Activated CD4-positive, alpha-beta T cell treated with anti-CD3 and anti-CD28 coated beads for 24 hours (primary cell): ENCODE data around the gene C8G.
A peak's percentile ranks its signal among the peaks of the same experiment; 100 is the strongest.

Experiments
- DNase-seq, 2 donors: peaks; one replicate each; pipeline ENCODE4 v3.0.0-alpha.2; 2020; ENCODE audit warnings: low read depth in 2 of 2

Gene C8G

DNA sequence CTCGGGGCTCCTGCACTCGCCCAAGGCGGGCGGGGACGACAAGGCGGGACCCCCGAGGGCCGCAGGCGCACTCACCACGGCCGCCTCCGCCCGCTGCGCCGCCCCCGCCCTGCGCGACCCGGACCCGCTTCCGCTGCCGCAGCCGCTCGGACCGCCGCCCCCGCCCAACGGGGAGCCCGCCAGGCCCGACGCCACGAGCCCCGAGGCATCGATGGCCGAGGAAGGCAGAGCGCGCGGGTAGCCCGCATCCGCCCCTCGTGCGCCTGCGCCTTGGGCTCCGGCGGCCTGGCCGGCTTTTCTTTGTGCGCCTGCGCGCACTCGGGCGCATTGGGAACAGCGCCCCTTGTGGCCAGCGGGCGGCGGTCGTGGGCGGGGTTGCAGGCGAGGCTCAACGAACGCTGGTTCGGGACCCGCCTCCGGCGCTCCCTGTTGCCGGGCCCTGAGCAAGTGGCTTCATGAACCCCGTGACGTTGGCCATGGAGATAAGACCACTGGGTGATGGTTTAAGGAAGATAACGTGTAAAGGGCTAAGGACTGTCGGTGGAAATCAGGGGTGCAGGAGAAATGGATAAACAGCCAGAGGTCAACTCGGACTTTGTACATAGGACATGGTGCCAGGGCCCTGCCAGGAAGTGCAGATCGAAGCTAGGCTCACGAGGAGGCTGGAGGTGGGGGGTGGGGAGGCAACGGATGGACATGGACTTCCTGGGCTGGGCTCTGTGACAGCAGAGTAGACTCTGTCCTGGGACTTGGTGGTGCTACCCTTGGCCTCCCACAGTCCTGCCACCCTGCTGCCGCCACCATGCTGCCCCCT lies at the start of gene C8G, which contains the start of gene FBXW5:
Gene C8G, plus strand, starts transcription at position 725 of the 814 bp plus-strand sequence. Its CDS starts 78 bp downstream, at position 803.
Gene FBXW5, minus strand, starts transcription at position 220 of the 814 bp plus-strand sequence. CDS start 655 bp downstream, outside the sequence.
- peak; percentile 88 to 89 for DNase-seq

DNA sequence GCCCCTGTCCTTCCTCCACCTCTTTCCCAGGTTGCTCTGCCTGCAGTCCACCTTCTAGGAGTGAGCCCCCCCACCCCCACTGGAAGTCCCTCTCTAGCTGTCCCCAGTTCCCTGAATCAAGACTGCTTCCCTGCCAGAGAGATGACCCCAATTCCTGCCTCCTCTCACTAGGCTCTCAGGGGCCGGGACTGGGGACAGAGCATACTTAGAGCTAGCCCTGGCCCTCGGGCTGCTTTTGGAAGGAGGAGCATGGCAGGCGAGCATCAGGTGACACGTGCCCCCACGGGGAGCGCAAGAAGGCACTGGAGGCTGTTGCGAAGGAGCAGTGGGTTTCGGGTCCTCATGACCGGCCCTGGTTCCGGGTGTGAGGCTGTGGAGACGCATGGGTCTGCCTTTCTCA lies 49.0 kb upstream of the C8G start:
- DNase-seq: no peak

DNA sequence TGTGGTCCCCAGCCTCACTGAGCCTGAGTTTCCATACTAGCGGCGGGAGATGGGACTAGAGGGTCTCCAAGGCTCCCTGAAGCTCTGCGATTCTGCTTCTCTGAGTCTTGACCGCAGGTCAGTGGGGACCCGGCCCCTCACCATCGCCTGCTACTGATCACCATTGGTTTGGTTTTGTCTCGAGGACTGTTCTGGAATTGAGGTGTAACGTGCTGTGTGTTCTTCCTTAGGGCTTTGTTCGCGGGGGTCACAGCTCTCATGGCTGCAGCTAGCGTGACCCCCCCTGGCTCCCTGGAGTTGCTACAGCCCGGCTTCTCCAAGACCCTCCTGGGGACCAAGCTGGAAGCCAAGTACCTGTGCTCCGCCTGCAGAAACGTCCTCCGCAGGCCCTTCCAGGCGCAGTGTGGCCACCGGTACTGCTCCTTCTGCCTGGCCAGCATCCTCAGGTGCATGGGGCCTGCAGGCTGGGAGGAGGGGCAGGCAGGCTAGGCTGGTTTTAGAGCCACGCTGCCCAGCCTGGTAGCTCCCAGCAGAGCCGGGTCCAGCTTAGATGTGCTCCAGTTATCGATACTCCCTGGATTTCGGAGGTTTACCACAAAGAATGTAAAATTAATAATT lies 46.5 kb upstream of the C8G start:
- no peak for DNase-seq

GRCh38 chr9:136899196-136899595 lies 45.8 kb upstream of the C8G start:
- no peak for DNase-seq

DNA sequence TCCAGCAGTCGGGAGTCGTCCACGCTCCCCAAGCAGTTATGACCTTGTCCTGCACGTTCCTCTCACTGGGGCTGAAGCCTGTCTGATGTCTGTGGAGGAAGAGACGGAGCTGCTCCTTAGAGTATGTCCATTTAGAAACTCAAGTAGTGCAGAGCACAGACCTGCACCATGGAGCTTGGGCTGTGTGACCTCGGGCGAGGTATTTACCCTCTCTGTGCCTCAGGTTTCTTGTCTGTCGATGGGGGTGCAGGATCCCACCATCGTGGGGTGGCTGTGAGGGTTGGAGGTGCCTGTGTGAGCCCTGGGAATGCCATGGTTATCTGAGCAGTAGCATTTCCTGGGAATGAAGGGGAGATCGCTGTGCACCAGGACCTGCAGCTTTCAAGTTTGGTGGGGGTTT lies 44.5 kb upstream of the C8G start:
- DNase-seq: no peak

GRCh38 chr9:136900988-136901515 lies 44.0 kb upstream of the C8G start:
- DNase-seq: no peak

GRCh38 chr9:136901516-136902258 lies 43.4 kb upstream of the C8G start:
- DNase-seq: peak; percentile 66

DNA sequence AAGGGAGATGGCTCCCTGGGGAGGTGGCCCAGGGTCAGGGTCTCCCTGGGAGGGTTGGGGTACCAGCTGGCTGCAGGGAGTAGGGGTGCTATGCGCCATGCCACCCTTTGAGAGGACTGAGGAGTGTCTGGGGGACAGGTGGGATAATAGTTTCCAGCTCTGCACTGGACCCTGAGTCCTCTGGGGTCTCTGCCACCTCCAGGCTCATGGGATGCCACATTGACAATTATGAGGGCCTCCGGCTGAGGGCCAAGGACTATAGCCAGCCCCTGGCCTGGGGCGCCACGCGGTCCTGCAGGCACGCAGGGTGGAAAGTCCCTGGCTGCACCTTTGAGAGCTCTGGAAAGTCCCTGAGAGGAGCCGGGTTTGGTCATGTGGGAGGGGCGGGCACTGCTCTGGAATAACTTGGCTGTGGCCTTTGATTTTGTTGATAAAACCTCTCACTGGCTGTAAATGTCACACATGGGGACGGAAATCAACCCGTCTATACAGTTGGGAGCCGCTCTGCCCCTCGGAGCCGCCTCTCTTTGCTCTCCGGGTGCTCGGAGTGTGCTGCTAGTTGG lies 42.7 kb upstream of the C8G start:
- DNase-seq: peak; percentile 73 to 81

GRCh38 chr9:136903041-136903554 lies 41.9 kb upstream of the C8G start:
- DNase-seq: no peak

DNA sequence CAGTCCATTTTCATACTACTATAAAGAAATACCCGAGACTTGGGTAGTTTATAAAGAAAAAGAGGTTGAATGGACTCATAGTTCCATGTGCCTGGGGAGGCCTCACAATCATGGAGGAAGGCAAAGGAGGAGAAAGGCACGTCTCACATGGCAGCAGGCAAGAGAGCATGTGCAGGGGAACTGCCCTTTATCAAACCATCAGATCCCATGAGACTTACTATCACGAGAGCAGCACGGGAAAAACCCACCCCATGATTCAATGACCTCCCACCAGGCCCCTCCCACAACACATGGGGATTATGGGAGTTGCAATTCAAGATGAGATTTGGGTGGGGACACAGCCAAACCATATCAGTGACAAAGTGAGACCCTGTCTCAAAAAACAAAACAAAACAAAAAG lies 38.8 kb upstream of the C8G start:
- DNase-seq: no peak

- no peak for DNase-seq
These were observed 37.8 kb upstream of the C8G start for GRCh38 chr9:136907011-136907914.

DNA sequence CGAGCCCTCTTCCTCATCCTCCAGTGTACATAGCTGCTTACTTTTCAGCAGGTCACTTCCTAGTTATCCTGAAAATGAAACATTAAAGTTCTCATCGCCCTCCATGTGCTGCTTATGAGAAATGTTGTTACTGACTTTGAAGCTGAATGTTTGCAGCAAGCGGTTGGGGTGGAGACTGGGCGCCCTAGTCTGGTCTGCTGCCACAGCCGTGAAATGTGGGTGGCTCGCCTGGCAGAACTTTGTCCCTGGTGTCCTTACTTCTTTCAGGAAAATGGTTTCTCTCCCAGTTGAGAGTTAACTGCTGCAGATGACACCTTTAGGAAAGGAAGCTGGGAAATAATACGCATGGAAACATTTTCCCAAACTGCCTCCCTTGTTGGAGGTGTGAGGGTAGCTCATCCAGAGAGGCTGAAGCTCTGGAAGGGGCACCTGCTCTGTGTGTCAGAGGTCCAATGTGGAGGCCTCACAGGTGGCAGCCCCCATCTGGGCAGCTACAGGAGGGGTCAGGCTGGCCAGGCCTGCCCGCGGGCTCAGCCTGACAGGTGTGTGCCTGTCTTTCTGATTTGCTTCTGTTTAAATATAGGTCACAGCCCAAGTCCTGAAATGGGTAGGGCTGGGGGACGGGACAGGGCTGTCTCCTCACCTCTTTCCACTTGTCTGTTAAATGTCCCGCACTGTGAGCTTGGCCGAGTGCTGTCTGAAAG lies 34.7 kb upstream of the C8G start:
- no peak for DNase-seq

GRCh38 chr9:136910901-136911245 lies 34.2 kb upstream of the C8G start:
- no peak for DNase-seq

GRCh38 chr9:136913701-136914438 lies 31.2 kb upstream of the C8G start:
- no peak for DNase-seq

GRCh38 chr9:136915632-136916329 lies 29.3 kb upstream of the C8G start:
- no peak for DNase-seq

DNA sequence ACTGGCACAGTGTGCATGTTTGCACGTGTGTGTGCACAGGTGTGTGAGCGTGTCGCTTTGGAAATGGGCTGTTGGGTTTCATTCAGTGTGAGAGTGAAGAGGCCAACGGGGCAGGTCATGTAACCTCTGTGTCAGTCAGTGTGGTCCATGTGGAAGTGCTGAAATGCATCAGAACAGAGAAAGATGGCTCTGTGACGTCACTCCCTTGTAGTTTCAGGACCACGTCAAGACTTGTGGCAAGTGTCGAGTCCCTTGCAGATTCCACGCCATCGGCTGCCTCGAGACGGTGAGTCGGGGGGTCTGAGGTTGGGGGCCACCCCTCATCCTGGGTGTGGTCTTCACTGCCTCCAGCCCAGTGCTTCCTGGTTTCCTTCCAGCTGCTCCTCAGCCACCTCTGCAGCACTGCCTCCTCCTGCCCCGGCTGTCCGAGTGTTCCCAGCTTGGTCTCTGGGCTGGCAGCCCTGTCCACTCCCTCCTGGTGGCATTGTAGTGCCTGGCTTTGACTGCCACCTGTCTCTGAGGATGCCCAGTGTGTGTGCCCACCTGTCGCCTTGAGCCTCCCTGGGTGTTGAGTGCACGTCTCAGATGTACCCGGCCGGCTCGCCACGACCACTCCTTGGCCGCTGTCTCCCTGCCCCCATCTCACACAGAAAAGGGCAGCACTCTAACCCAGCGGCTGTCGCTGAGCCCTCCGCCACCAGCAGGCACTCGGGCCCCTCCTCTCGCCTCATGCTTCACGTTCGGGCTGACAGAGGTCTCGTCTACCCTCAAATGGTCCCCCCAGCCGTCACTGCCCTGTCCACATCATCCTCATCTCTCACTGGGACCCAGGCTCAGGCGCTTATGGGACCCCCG lies 28.5 kb upstream of the C8G start:
- no peak for DNase-seq

GRCh38 chr9:136917902-136918301 lies 27.1 kb upstream of the C8G start:
- DNase-seq: no peak

DNA sequence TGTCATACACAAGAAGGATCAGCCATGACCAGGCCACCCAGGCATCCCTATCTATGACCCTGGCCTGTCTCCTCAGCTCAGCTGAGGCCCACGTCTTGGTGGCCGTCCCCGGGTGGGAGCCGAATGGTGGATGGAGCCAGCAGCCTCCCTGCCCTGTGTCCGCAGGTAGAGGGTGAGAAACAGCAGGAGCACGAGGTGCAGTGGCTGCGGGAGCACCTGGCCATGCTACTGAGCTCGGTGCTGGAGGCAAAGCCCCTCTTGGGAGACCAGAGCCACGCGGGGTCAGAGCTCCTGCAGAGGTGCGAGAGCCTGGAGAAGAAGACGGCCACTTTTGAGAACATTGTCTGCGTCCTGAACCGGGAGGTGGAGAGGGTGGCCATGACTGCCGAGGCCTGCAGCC lies 25.0 kb upstream of the C8G start:
- no peak for DNase-seq
